ENCODE data around the gene HEPACAM2. TPM values are rescaled to one million over a fixed set of nuclear protein-coding genes. Genes with fewer than 3 reads are reported as not detected.
A peak's percentile ranks its signal among the peaks of the same experiment; 100 is the strongest.

HEPACAM2 gene
- total RNA-seq, 6 experiments from 2014 or later, result 0.12 TPM; not detected in 5

DNA sequence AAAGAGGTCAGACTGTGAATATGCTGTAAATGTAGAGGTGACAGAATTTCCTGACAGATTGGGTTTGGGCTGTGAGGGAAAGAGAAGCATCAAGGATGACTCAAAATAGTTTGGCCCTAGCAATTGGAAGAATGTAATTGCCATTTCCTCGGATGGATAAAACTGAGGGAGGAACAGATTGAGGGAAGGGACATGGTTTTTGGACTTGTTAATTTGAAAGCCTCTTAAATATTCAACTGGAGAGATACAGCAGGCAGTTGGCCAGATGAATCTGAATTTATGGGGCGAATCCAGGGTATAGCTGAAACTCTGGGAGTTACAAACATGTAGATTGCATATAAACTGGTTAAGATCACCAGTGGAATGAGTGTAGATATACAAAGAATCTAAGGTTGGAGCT lies 9.3 kb upstream of the HEPACAM2 start:
- no peak overlapping the region for H3K27ac Mint-ChIP-seq
- H3K4me3 Mint-ChIP-seq, result no peak overlapping the region
- no peak for DNase-seq
- H3K27me3 Mint-ChIP-seq (ENCODE audit: insufficient read depth), result no peaks in the 10 kb centered on the region; the same call in 1 of the 2 replicates
- H3K4me1 Mint-ChIP-seq (ENCODE audit: low read depth), result peaks cover 12% of the 10 kb centered on the region; the same call in 1 of the 2 replicates
- TF ChIP-seq, protein P1, sequence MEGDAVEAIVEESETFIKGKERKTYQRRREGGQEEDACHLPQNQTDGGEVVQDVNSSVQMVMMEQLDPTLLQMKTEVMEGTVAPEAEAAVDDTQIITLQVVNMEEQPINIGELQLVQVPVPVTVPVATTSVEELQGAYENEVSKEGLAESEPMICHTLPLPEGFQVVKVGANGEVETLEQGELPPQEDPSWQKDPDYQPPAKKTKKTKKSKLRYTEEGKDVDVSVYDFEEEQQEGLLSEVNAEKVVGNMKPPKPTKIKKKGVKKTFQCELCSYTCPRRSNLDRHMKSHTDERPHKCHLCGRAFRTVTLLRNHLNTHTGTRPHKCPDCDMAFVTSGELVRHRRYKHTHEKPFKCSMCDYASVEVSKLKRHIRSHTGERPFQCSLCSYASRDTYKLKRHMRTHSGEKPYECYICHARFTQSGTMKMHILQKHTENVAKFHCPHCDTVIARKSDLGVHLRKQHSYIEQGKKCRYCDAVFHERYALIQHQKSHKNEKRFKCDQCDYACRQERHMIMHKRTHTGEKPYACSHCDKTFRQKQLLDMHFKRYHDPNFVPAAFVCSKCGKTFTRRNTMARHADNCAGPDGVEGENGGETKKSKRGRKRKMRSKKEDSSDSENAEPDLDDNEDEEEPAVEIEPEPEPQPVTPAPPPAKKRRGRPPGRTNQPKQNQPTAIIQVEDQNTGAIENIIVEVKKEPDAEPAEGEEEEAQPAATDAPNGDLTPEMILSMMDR (IDR thresholded peaks at IDR 0.05), result 0 out of 2 replicates have a peak, but pooled peaks have one; percentile 0
- no peaks in the 10 kb centered on the region for H3K9me3 Mint-ChIP-seq
- H3K36me3 Mint-ChIP-seq (ENCODE audit: low read depth), result no peaks in the 10 kb centered on the region

DNA sequence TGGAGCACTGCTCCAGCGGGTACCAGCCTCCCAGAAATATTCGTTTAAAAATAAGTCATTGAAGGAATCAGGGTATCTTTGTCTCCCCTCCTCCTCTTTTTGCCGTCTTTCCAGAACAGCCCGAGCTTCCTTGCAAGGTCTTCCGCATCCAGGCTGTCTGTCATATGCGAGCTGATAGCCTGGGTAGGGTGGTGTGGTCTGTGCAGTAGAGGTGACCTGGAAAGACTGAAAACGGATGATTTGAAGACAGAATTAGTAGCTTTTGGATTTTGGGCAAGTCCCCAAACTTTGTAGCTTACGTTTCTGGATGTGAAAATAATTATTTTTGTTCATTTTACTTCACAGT lies 6.4 kb upstream of the HEPACAM2 start:
- Mint-ChIP-seq H3K4me3 (peak overlapping the region; percentile 95), H3K27ac (peak overlapping the region; percentile 81), H3K27me3 (ENCODE audit: insufficient read depth) (no peaks in the 10 kb centered on the region; the same call in 1 of the 2 replicates), H3K36me3 (ENCODE audit: low read depth) (no peaks in the 10 kb centered on the region), H3K4me1 (ENCODE audit: low read depth) (peaks cover 17% of the 10 kb centered on the region; the same call in 1 of the 2 replicates), H3K9me3 (no peaks in the 10 kb centered on the region)
- TF ChIP-seq, protein P1 (IDR thresholded peaks at IDR 0.05), result no peak
- DNase-seq, result no peak

DNA sequence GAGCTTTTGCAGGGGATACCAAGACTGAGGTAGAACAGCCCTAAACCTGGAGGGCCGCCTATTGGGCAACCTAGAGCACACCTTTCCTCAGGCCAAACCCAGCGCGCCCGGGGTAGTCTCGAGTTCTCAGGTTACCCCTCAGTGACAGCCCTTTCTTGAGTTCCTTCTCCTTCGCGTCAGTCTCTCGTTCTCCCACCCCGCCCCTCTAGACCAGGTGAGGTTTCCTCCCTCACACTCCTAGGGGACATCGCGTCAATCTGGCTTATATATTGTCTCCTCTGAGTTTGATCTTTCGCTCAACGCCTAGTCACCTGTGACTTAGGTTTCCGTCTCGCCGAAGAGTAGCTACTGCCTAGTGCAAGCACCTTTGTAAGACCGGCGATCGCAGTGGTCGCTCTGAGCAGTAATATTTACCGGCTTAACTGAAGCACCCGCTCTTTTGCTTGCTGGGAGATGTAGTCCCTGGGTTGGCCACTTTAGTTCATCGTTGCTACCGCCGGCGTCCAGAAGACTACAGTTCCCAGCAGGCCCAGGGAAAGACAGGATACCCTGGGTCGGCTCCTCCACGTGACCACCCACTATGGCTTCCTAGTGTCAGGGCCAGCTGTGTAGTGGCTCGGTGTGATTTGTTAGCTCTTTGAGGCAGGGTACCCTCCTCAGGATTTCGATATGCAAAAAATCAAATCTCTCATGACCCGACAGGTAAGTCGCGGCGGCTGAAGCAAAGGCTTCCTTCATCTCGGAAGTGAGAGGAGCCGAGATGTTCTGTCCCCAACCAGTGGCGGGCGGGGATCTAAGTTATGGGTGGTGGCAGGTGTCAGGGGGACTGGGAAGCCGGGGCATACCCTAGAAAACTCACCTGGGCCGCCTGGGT lies 5.8 kb upstream of the HEPACAM2 start, which contains the start of gene VPS50:
Gene VPS50, plus strand, starts transcription at position 568 of the 874 bp plus-strand sequence. Its CDS starts 102 bp downstream, at position 670.
- no peaks in the 10 kb centered on the region for H3K9me3 Mint-ChIP-seq
- peak within 1 kb of the TSS; percentile 95 for H3K4me3 Mint-ChIP-seq
- H3K36me3 Mint-ChIP-seq (ENCODE audit: low read depth), result no peaks in the 10 kb centered on the region
- H3K27me3 Mint-ChIP-seq (ENCODE audit: insufficient read depth), result no peaks in the 10 kb centered on the region; the same call in 1 of the 2 replicates
- H3K27ac Mint-ChIP-seq, result peak within 1 kb of the TSS; percentile 81
- peak; percentile 94 for DNase-seq
- TF ChIP-seq, protein P1 (IDR thresholded peaks at IDR 0.05), result no peak; the same call in 1 of the 2 replicates
- H3K4me1 Mint-ChIP-seq (ENCODE audit: low read depth), result peaks cover 22% of the 10 kb centered on the region; the same call in 1 of the 2 replicates

DNA sequence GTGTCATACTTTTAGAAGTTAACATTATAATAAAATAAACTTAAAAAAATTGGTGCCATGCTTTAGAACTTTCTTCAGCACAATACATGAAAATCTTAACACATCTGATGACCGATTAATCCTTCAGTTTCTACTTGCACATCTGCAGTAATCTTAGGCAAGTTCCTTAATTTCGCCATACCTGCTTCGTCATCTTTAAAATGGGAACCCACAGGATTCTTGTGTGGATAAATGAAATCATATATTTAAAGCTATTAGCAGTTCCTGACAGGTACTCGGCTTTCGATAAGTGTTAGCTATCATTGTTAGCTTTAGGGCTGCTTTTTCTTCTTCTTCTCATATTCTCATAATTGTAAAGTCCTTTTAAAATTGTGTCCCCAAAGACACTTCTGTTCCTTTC lies 5.0 kb upstream of the HEPACAM2 start:
- Mint-ChIP-seq H3K27ac (no peak overlapping the region), H3K36me3 (ENCODE audit: low read depth) (no peaks in the 10 kb centered on the region), H3K9me3 (no peaks in the 10 kb centered on the region), H3K4me1 (ENCODE audit: low read depth) (peaks cover 22% of the 10 kb centered on the region; the same call in 1 of the 2 replicates), H3K27me3 (ENCODE audit: insufficient read depth) (no peaks in the 10 kb centered on the region; the same call in 1 of the 2 replicates), H3K4me3 (peak overlapping the region; percentile 95)
- TF ChIP-seq, protein P1 (IDR thresholded peaks at IDR 0.05), result no peak
- DNase-seq, result no peak

DNA sequence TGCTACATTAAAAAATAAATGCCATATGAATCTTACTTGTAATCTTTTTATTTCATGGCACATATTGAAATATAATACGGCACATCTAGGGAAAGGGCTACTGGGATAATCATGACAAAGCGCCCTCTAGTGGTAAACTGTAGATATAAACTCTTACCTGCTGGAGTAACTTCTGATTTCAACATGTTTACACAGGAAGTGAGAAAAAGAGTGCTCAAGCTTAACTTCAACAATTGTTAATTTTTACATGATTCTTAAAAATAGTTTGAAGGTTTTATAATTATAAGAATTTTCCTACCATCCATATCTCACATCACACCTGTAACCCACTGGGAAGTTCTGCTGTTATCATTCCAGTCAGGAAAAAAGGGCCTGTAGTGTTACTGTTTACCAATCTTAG lies 2.0 kb upstream of the HEPACAM2 start:
- peak; percentile 59 for DNase-seq
- Mint-ChIP-seq H3K4me3 (no peak overlapping the region), H3K36me3 (ENCODE audit: low read depth) (no peaks in the 10 kb centered on the region), H3K9me3 (no peaks in the 10 kb centered on the region), H3K27me3 (ENCODE audit: insufficient read depth) (peaks cover 7% of the 10 kb centered on the region), H3K27ac (no peak overlapping the region), H3K4me1 (ENCODE audit: low read depth) (peaks cover 22% of the 10 kb centered on the region; the same call in 1 of the 2 replicates)
- TF ChIP-seq, protein P1 (IDR thresholded peaks at IDR 0.05), result peak; percentile 95
